ENCODE data around the gene USF1.
"Not testable (repeated sequence)": the region's sequence is repeated elsewhere in the genome, so short reads cannot be mapped to it uniquely, and the experiment has no call there.

USF1 gene

GRCh38 chr1:160992036-160992435, 53.7 kb downstream of the USF1 start:
- DNase-seq (ENCODE audit: low read depth in 2 of 2) = not testable (repeated sequence)

Data from stimulated activated CD4-positive, alpha-beta T cell treated with anti-CD3 and anti-CD28 coated beads, Interleukin-1b, Interleukin-23, amount 100 ng/mL, for 1 hour (primary cell).